Keratinocyte (primary cell): ENCODE measurements around the gene MAOB. TPM values are rescaled to one million over a fixed set of nuclear protein-coding genes. Genes with fewer than 3 reads are reported as not detected.

Experiments used
- DNase-seq: peaks from one replicate; pipeline ENCODE4 v3.0.0-alpha.2; 2011; ENCODE audit warnings: low read depth, missing footprints, low spot score
- FAIRE-seq: peaks from 2 replicates; lab custom pipeline; 2011; peaks lifted over from hg19 to GRCh38; lab: Jason Lieb, UNC
- H2AFZ ChIP-seq: 2 replicates; pipeline ENCODE4 v1.6.0; 2012; ENCODE audit warnings: low read length, control low read depth, inconsistent platforms; ENCODE audit not compliant: control insufficient read depth
- H3K27ac ChIP-seq: 2 replicates; pipeline ENCODE4 v1.5.1; 2011; ENCODE audit warnings: low read length; ENCODE audit not compliant: control insufficient read depth, insufficient read depth
- H3K27me3 ChIP-seq: 3 replicates; pipeline ENCODE4 v1.6.0; 2011; ENCODE audit warnings: low read length; ENCODE audit not compliant: control insufficient read depth, insufficient read depth; ENCODE audit errors: extremely low read depth
- H3K36me3 ChIP-seq, 2 experiments: 2 replicates in 1 of 2; 3 replicates in 1 of 2; pipeline ENCODE4 v1.5.1; 2011; ENCODE audit warnings: low read length in 2 of 2, mild to moderate bottlenecking in 1 of 2; ENCODE audit not compliant: control insufficient read depth in 2 of 2, insufficient read depth in 2 of 2; ENCODE audit errors: extremely low read depth in 1 of 2
- H3K4me1 ChIP-seq: 3 replicates; pipeline ENCODE4 v1.5.1; 2011; ENCODE audit warnings: low read length; ENCODE audit not compliant: control insufficient read depth, insufficient read depth; ENCODE audit errors: extremely low read depth
- H3K4me2 ChIP-seq: 3 replicates; pipeline ENCODE4 v1.6.0; 2011; ENCODE audit warnings: low read depth, low read length; ENCODE audit not compliant: control insufficient read depth, insufficient read depth; ENCODE audit errors: extremely low read depth
- H3K4me3 ChIP-seq, 3 experiments: fragments of 200-600 bp in 1 of 3; sonication (generic) in 1 of 3; 2 replicates in 2 of 3; 3 replicates in 1 of 3; pipeline ENCODE4 v1.5.1; 2011 to 2016; ENCODE audit warnings: low read length in 3 of 3, mild to moderate bottlenecking in 3 of 3, control low read depth in 2 of 3, inconsistent platforms in 1 of 3, low read depth in 1 of 3, mixed read lengths in 1 of 3, mixed run types in 1 of 3, moderate library complexity in 1 of 3; ENCODE audit not compliant: control insufficient read depth in 2 of 3, insufficient read depth in 2 of 3; ENCODE audit errors: extremely low read depth in 1 of 3
- H3K79me2 ChIP-seq: 2 replicates; pipeline ENCODE4 v1.6.0; 2012; ENCODE audit warnings: low read length; ENCODE audit not compliant: control insufficient read depth, insufficient read depth
- H3K9ac ChIP-seq: 3 replicates; pipeline ENCODE4 v1.6.0; 2011; ENCODE audit warnings: low read length; ENCODE audit not compliant: control insufficient read depth, insufficient read depth; ENCODE audit errors: extremely low read depth
- H3K9me1 ChIP-seq: 3 replicates; pipeline ENCODE4 v1.6.0; 2011; ENCODE audit warnings: low read length; ENCODE audit not compliant: control insufficient read depth, insufficient read depth; ENCODE audit errors: extremely low read depth
- H3K9me3 ChIP-seq: 2 replicates; pipeline ENCODE4 v1.5.1; 2012; ENCODE audit warnings: low read depth, low read length; ENCODE audit not compliant: control insufficient read depth
- H4K20me1 ChIP-seq: 3 replicates; pipeline ENCODE4 v1.6.0; 2011; ENCODE audit warnings: low read length; ENCODE audit not compliant: control insufficient read depth, insufficient read depth; ENCODE audit errors: extremely low read depth
- CTCF ChIP-seq, 3 experiments: IDR thresholded peaks in 1 of 3; conservative IDR thresholded peaks in 1 of 3; optimal IDR thresholded peaks in 1 of 3; 2 replicates in 2 of 3; 3 replicates in 1 of 3; pipeline versions ENCODE3 to v1.5.1; 2011; ENCODE audit warnings: low read length in 3 of 3, mild to moderate bottlenecking in 3 of 3, moderate library complexity in 2 of 3, control low read depth in 1 of 3, inconsistent platforms in 1 of 3; ENCODE audit not compliant: insufficient read depth in 2 of 3; ENCODE audit errors: extremely low read depth in 1 of 3
- EZH2 ChIP-seq: IDR thresholded peaks from one replicate; pipeline ENCODE4 v1.6.1; 2012; ENCODE audit warnings: inconsistent platforms, mild to moderate bottlenecking, low read length, moderate library complexity
- dilution Hi-C: fragments of 300-500 bp; cut with MboI; formaldehyde crosslinking; loops from one replicate; pipeline ENCODE4 v1.7.0; 2020; ENCODE audit warnings: low sequenced_read_pairs; ENCODE audit not compliant: extremely low pct_ligation_motif_present
- polyA plus RNA-seq, 5 experiments: library from polyadenylated mRNA; depleted of rRNA in 3 of 5; stranded (reverse) in 3 of 5; stranded (forward) in 1 of 5; unstranded in 1 of 5; fragments of >200 nt; gene quantifications; 1 replicate in 1 of 5; 2 replicates in 3 of 5; 3 replicates in 1 of 5; pipeline versions ENCODE4 v1.2.1 to v1.2.3, GENCODE V29; 2011 to 2012; ENCODE audit warnings: missing spikeins in 2 of 5, low read depth in 1 of 5, low replicate concordance in 1 of 5

The MAOB gene
- polyA plus RNA-seq, 1 donor (not counting 4 experiments of a cell fraction or from before 2014, with no cell fraction given) = 0.24 TPM

GRCh38 chrX:43861750-43862149 lies 20.5 kb downstream of the MAOB start:
- dilution Hi-C loops = no loop called here
- H3K9me1 ChIP-seq = no peaks in the 10 kb centered on the region
- no peak overlapping the region for H3K9ac ChIP-seq
- no peak for DNase-seq
- H3K36me3 ChIP-seq = no peaks in the 10 kb centered on the region
- H3K4me1 ChIP-seq = no peaks in the 10 kb centered on the region
- H2AFZ ChIP-seq = no peak overlapping the region
- no peaks in the 10 kb centered on the region for H3K79me2 ChIP-seq
- H3K27me3 ChIP-seq = no peaks in the 10 kb centered on the region
- no peak overlapping the region for H3K4me3 ChIP-seq
- no peak for TF ChIP-seq CTCF (optimal IDR thresholded peaks at IDR 0.05 in 1 of 3, IDR thresholded peaks at IDR 0.05 in 1 of 3, conservative IDR thresholded peaks at IDR 0.05 in 1 of 3; ENCODE audit: extremely low read depth in 1 of 3, insufficient read depth in 2 of 3, low read length in 3 of 3)
- no peak for TF ChIP-seq EZH2
- no peak for FAIRE-seq
- no peaks in the 10 kb centered on the region for H3K9me3 ChIP-seq
- no peak overlapping the region for H3K27ac ChIP-seq
- no peaks in the 10 kb centered on the region for H4K20me1 ChIP-seq
- H3K4me2 ChIP-seq = no peak overlapping the region

GRCh38 chrX:43860646-43861370 lies 21.4 kb downstream of the MAOB start:
- dilution Hi-C loops = no loop called here
- DNase-seq = no peak
- FAIRE-seq = no peak
- Histone ChIP-seq H3K9me3 (no peaks in the 10 kb centered on the region), H3K9ac (no peak overlapping the region), H3K4me2 (no peak overlapping the region), H3K79me2 (no peaks in the 10 kb centered on the region), H3K27ac (no peak overlapping the region), H3K4me3 (no peak overlapping the region), H2AFZ (no peak overlapping the region), H3K27me3 (no peaks in the 10 kb centered on the region), H3K4me1 (no peaks in the 10 kb centered on the region), H4K20me1 (no peaks in the 10 kb centered on the region), H3K36me3 (no peaks in the 10 kb centered on the region), H3K9me1 (no peaks in the 10 kb centered on the region)
- no peak for TF ChIP-seq CTCF (optimal IDR thresholded peaks at IDR 0.05 in 1 of 3, IDR thresholded peaks at IDR 0.05 in 1 of 3, conservative IDR thresholded peaks at IDR 0.05 in 1 of 3; ENCODE audit: extremely low read depth in 1 of 3, insufficient read depth in 2 of 3, low read length in 3 of 3)
- no peak for TF ChIP-seq EZH2
